ENCODE data around the gene SCTR. TPM values are rescaled to one million over a fixed set of nuclear protein-coding genes. Genes with fewer than 3 reads are reported as not detected.

The SCTR gene
- total RNA-seq, 1 donor from 2014 or later = not detected

- DNase-seq = no peak
These were observed 81.4 kb downstream of the SCTR start for GRCh38 chr2:119442850-119443249.

GRCh38 chr2:119442226-119442619, 82.1 kb downstream of the SCTR start:
- DNase-seq = no peak

GRCh38 chr2:119441376-119442225, 82.7 kb downstream of the SCTR start:
- DNase-seq = no peak

GRCh38 chr2:119440873-119441272, 83.4 kb downstream of the SCTR start:
- no peak for DNase-seq

GRCh38 chr2:119440501-119440870, 83.8 kb downstream of the SCTR start:
- DNase-seq = no peak

DNA sequence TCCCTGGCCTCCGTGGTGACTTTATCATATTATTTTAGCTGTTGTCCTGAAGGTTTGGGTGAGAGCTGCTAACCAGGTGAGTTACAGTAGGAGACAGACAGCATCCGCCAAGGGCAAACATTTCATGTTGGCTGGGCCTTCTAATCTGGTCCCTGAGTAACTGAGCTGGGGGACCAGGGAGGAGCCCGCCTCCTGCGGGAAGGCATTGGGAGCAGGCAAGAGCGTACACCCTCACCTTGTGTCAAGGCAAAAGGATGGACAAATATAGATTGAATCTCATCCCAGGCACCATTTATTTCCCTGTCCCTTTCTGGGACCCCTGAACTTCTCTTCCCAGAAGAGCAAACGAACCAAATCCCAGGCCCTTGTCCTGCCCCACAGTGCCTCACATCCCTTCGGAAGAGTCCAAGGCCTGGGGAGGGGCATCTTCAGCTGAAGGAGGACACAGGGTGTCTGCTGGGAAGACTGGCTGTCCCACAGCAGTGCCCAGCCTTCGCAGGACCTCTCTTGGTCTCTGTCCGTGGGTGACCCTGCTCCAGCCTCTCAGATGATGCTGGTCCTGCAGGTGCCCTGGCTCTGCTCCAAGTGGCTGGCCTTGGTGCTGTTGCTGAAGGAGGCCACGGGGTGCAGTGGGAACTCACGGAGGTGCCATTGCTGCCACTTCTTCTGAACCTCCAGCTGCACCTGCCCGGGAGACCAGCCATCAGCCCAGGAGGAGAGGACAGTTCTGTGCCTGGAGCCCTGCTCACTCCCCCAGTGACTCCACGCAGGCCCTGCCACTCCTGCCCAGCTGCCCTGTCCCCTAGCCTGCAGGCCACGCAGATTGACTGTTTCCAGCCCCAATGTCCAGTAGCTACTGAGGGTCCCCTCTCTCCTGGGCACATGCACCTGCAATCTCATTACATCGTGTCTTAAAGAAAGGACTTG, 84.4 kb downstream of the SCTR start:
- DNase-seq = no peak

- DNase-seq = no peak
These were observed 85.5 kb downstream of the SCTR start for GRCh38 chr2:119438726-119439284.

- no peak for DNase-seq
These were observed 86.1 kb downstream of the SCTR start for GRCh38 chr2:119438128-119438656.

DNA sequence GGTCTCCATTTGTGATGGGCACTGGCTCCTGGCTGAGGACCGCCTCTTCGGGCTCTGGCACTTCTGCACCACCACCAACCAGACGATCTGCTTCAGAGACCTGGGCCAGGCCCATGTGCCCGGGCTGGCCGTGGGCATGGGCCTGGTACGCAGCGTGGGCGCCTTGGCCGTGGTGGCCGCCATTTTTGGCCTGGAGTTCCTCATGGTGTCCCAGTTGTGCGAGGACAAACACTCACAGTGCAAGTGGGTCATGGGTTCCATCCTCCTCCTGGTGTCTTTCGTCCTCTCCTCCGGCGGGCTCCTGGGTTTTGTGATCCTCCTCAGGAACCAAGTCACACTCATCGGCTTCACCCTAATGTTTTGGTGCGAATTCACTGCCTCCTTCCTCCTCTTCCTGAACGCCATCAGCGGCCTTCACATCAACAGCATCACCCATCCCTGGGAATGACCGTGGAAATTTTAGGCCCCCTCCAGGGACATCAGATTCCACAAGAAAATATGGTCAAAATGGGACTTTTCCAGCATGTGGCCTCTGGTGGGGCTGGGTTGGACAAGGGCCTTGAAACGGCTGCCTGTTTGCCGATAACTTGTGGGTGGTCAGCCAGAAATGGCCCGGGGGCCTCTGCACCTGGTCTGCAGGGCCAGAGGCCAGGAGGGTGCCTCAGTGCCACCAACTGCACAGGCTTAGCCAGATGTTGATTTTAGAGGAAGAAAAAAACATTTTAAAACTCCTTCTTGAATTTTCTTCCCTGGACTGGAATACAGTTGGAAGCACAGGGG, 87.1 kb downstream of the SCTR start:
- DNase-seq = no peak

- no peak for DNase-seq
These were observed 88.4 kb downstream of the SCTR start for GRCh38 chr2:119435953-119436297.

DNA sequence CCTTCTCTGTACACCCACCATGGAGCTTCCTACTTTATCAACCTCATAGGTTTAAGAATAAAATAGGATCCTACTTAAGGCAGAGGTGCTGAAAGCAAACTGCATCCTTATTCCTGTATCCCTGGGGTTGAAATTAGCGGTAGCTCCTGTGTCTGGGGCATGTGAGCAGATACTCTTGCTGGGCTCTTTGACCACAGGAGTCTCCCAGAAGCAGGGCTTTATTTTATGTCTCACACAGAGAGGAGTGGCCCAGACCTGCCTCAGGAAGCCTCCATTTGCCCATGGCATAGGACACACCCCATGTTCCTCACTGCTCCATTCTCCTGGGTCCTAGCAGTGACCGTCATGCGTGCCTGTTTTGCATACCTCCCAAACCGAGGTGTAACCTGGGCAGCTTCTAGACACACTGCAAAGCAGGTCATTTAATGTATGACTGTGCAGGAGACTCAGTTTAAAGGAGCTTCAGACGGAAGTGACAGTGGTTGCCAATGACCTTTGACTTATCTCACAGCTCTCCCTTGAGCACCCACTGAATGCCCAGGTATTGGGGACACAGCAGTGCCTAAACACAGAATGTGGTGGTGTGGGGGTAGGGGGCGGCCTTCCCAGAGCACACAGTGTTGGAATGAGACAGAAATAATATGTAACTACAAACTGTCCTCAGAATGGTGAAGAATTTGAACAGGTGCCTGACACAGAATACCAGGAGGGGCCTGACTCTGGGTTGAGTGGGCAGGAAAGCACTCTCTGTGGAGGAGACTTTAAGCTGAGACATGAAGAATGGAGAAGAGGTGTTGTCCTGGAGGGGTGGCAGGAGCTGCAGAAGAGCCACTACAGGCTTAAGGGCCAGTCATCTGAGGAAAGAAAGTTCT, 89.0 kb downstream of the SCTR start:
- DNase-seq = no peak

- no peak for DNase-seq
These were observed 89.6 kb downstream of the SCTR start for GRCh38 chr2:119434664-119435063.

DNA sequence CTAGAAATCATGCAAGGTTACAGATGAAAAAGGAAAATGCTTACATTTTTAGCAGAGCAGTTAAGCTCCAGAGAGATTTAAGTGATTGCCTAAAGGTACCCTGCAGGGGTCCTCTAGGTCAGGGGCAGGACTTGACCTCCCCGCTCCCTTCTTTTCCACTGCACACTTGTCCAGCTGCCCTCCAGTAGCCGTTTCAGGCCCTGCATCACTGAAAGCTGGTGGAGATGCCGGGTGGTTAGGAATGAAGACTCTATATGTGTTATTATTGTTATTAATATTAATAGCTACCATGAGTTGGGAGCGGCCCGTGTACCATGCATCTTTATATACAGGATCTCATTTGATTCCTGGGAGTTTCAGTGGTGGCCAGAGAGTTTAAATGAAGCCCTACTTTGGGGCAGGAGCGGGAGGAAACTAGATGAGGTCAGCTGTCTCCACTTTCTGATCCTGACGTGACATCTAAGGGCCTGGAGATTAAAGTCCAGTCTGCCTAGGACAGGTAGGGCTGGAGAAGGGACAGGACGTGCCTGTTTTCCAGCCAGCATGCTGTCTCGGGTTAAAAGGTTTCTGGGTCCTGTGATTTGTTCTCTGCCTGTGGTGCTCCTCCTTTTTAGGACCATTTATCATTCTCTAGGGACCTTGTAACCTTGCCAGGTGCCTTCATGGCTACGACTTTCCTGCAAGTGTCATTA, 90.5 kb downstream of the SCTR start:
- no peak for DNase-seq

- no peak for DNase-seq
These were observed 91.3 kb downstream of the SCTR start for GRCh38 chr2:119432851-119433522.

DNA sequence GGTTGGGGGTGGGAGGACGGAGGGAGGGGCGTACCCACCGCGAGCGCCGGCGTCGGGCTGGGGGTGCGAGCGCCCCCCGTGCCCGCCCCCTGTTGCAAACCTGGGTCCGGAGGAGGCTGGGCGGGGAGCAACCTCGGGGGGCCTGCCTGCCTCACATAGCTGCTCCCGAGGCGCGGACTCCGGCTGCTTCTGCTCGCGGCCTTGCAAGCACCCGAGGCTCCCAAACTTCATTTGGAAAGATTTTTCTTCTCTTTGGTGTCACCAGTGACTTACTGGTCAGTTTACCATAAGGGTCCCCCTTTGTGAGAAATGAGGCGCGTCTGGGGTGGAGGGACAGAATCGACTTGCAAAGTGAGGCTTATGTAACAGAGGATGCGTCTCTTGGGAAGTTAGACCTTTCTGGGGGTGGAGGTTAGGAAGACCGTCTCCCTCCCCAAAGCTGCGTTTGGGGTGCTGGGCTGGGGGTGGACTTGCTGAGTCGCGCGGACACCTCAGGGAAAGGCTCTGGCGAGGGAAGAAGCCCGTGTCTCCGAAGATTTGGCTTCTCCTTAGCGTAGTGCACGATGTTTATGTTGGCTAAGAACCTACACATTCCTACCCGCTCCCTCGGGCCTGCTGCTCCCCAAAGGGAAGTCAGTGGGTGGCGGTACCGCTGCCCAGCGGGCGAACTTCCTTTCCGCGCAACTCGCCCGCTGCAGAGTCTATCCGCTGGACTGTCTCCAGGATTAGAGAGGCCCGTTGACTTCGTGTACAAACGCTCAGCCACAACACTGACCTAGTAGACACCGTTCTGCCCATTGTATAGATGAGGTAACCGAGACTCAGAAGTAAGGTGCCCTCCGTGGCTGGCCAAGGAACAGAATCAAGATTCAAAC, 92.1 kb downstream of the SCTR start:
- DNase-seq = no peak

DNA sequence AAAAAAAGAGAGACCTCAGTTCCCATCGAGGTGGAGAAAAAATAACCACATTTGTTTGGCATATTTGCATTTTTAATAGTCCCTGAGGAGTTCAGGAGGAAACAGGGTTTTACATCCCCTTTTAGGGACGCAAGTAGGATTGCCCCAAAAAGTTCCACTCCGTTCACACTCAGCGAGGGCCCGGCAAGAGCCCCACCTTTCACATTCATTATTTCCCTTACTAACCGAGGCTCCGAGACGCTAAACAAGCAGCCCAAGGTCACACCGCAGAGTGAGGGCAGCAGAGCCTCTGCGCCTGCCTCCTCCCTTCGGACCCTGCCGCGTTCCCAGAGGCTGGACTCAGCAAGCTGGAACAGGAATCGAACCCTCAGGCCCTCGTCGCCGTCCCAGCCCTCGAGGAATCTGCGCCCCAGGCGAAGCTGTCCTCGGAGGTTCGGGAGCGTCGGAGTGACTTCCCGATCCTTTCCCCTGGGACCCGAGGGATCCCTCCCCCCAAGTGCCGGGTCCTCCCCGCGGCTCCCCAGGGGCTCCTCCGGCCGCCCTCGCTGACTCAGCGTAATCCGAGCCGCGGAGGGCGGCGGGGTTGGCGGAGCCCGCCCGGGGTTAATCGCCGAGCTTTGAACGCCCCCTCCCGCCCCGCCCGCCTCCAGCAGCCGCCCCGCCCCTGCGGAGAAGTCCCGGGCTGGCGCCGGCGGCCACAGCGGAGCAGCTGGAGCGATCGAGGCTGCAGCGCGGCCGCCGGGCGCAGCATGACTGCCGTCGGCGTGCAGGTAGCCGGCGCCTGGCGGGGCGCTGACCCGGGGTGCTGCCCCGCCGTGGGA, 92.9 kb downstream of the SCTR start, which contains the start of gene TMEM37:
Gene TMEM37 (plus strand): TSS at position 700 of the 821 bp plus-strand sequence. CDS start 50 bp downstream, at position 750.
- DNase-seq = peak; percentile 49

DNA sequence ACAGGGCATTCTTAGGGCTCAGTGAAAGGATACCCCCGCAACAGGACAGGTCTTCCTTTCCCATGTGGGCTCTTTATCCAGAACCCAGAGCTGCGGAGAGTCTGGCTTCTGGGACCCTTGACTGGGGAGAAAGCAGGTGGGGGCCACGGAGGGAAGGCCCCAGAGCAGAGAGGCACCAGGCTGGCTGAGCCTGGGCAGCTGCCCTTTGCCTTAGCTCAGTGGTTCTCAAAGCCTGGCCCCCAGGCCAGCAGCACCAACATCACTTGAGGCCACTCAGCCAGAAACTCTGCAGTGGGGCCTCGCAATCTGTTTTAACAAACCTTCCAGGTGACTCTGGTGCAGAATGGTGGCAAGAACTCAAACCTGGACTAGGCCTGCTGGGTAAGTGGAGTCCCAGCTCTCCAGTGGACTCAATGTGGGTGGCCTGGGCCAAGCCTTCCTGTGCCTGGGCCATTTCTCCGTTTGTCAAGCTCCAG, 94.2 kb downstream of the SCTR start:
- no peak for DNase-seq

Data from skin of body (tissue), 2 donors.